Kidney epithelial cell (primary cell): ENCODE data around the gene PRRC1. TPM values are rescaled to one million over a fixed set of nuclear protein-coding genes. Genes with fewer than 3 reads are reported as not detected.

Source experiments
- DNase-seq: peaks from one replicate; pipeline ENCODE4 v3.0.0-alpha.2; 2010; ENCODE audit warnings: low read depth
- H3K27me3 ChIP-seq: 2 replicates; pipeline ENCODE4 v1.6.0; 2011; ENCODE audit warnings: low read length; ENCODE audit not compliant: control insufficient read depth, insufficient read depth
- H3K36me3 ChIP-seq: 2 replicates; pipeline ENCODE4 v1.5.1; 2011; ENCODE audit warnings: low read length; ENCODE audit not compliant: control insufficient read depth, insufficient read depth
- H3K4me3 ChIP-seq: 2 replicates; pipeline ENCODE4 v1.5.1; 2011; ENCODE audit warnings: low read depth, mild to moderate bottlenecking, control low read depth, low read length
- total RNA-seq: library from RNA; depleted of rRNA; stranded (reverse); fragments of >200 nt; gene quantifications from 2 replicates; pipeline ENCODE4 v1.2.3, GENCODE V29; 2015
- TF ChIP-seq, protein P1 (sequence below): IDR thresholded peaks from 2 replicates; pipeline ENCODE4 v1.5.1; 2011; ENCODE audit warnings: mild to moderate bottlenecking, moderate library complexity, low read length, control low read depth, inconsistent platforms; ENCODE audit not compliant: insufficient read depth, poor library complexity, severe bottlenecking

PRRC1 gene
- total RNA-seq, 1 donor from 2014 or later = 54.9 TPM

DNA sequence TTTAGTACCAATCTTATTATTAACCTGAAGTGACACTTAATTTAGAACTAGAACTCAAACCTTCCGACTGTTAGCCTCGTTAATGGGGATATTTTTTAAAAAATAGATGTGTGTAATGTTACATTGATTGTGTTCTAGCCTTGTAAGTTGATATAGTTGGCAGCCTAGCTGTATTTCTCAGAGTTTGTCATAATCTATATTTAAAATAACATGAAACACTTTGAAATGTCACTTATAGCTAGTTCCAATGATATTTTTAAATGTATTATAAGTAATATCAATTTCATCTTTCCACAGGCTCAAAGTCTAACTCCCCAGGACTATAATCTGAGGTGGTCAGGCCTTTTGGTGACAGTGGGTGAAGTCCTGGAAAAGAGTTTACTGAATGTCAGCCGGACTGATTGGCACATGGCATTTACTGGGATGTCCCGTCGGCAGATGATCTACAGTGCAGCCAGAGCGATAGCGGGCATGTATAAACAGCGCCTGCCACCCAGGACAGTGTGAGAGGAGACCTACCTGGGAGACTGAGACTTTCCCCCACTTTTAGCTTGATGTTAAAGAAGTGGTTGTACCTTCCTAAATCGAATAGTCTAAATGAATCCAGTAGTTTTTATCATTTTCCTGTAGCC is 34.1 kb downstream of the PRRC1 start:
- no peak overlapping the region for H3K4me3 ChIP-seq
- H3K27me3 ChIP-seq = no peaks in the 10 kb centered on the region
- TF ChIP-seq, protein P1, sequence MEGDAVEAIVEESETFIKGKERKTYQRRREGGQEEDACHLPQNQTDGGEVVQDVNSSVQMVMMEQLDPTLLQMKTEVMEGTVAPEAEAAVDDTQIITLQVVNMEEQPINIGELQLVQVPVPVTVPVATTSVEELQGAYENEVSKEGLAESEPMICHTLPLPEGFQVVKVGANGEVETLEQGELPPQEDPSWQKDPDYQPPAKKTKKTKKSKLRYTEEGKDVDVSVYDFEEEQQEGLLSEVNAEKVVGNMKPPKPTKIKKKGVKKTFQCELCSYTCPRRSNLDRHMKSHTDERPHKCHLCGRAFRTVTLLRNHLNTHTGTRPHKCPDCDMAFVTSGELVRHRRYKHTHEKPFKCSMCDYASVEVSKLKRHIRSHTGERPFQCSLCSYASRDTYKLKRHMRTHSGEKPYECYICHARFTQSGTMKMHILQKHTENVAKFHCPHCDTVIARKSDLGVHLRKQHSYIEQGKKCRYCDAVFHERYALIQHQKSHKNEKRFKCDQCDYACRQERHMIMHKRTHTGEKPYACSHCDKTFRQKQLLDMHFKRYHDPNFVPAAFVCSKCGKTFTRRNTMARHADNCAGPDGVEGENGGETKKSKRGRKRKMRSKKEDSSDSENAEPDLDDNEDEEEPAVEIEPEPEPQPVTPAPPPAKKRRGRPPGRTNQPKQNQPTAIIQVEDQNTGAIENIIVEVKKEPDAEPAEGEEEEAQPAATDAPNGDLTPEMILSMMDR = no peak
- H3K36me3 ChIP-seq = no peaks in the 10 kb centered on the region
- DNase-seq = no peak

DNA sequence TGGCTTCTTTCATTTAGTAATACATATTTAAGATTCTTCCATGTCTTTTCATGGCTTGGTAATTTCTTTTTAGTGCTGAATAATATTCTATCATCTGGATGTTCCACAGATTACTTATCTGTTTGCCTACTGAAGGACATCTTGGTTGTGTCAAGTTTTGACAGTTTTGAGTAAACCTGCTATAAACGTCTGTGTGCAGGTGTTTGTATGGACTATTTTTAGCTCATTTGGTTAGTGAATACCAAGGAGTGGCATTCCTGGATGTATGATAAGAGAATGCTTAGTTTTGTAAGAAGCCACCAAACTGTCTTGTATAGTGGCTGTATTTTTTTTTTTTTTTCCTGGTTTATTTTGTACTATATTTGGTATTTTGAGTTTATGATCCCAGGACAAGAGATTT is 38.4 kb downstream of the PRRC1 start:
- no peak for DNase-seq
- Histone ChIP-seq H3K36me3 (no peaks in the 10 kb centered on the region), H3K27me3 (no peaks in the 10 kb centered on the region), H3K4me3 (no peak overlapping the region)
- TF ChIP-seq, protein P1 = no peak

DNA sequence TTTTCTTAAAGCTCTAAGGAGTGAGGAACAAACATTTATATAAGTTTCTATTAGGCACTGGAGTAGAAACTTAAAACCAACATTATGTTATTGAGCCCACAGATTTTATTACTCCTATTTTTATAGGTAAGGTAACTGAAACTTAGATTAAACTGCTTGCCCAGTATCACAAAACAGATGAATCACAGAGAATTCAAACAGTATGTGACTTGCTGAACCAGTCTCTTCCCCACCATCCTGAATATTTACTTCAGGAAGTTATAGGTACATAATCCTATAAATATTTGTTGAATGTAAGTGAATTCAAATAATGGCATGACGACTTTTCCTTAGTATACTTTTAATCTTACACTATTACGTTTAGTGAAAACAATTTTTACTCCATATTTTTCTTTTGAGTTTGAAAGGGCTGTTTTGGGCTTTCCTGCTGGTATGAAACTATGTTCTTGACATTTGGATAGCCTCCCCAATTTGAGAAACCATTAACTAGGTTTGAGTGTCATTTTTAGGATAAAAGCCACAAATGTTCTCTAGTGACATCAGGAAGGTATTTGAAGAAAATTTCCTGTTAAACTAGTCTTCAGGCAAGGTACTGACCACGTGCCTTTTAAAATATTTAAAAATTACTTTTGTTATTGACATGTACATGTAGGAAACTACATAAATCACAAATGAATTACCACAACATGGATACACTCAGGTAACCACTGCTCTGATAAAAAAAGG is 39.3 kb downstream of the PRRC1 start:
- Histone ChIP-seq H3K27me3 (no peaks in the 10 kb centered on the region), H3K36me3 (no peaks in the 10 kb centered on the region), H3K4me3 (no peak overlapping the region)
- TF ChIP-seq, protein P1 = no peak
- no peak for DNase-seq

DNA sequence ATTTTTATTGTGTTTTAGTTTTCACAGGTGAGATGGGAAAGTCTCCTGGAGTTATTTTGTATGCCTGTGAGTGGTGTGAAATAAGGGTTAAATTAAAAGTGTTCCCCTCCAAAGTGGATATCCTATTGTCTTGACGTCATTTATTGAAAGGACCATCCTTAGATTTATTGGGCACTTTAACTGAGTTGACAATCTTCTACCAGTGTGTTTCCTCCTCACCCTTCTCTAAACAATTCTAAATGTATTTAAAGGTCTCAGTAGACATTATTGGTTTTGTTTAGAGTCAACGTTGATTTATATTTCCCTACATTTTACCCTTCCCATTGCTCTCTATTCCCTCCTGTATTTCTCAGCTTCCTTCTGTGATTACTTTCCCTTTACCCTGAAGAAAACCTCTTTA is 40.8 kb downstream of the PRRC1 start:
- no peaks in the 10 kb centered on the region for H3K36me3 ChIP-seq
- H3K27me3 ChIP-seq = no peaks in the 10 kb centered on the region
- no peak overlapping the region for H3K4me3 ChIP-seq
- DNase-seq = no peak
- TF ChIP-seq, protein P1 = no peak

DNA sequence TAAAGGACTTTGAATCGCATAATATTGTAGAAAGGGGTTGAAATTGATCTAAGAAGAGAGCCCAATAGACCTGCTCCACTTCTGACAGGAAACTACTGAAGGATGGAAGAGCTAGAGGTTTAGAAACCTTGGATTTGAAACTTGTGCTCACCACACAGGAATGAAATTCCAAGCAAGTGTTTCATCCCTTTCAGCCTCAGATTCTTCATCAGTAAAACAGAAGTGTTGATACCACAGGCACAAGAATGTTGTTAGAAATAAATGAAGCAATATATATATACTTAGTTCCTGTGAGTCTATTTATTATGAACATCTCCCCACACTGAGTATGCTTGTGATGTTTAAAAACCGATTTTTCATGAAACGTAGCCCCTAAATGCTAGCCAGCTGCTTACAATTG is 43.8 kb downstream of the PRRC1 start:
- TF ChIP-seq, protein P1 = no peak

DNA sequence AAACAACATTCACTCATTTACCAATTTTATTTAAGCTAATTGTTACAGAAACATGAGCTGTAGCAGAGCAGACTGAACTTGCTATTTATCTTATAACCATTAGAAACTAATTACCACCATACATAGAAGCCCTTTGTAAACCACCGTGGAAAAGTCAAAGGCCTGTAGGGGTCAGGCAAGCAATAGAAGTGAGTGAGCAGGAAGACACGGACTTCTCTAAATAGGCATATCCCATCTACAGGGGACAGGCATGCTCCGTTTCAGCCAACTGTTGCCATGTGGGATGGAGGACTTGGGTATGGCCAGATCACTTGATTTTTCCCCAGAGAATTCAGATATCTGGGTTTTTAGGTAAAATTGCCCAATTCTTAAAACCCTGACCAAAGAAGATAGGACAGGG is 44.8 kb downstream of the PRRC1 start:
- H3K4me3 ChIP-seq = no peak overlapping the region
- TF ChIP-seq, protein P1 = peak; percentile 10
- no peak for DNase-seq
- H3K36me3 ChIP-seq = no peaks in the 10 kb centered on the region
- no peaks in the 10 kb centered on the region for H3K27me3 ChIP-seq

More for the DNA sequence above, 43.8 kb downstream of the PRRC1 start:
- Histone ChIP-seq H3K4me3 (no peak overlapping the region), H3K27me3 (no peaks in the 10 kb centered on the region), H3K36me3 (no peaks in the 10 kb centered on the region)
- DNase-seq = peak; percentile 50
